Astrocyte of the spinal cord (primary cell): ENCODE data around the gene TACC2.
A peak's percentile ranks its signal among the peaks of the same experiment; 100 is the strongest.

Experiments used
- DNase-seq: peaks from one replicate; pipeline ENCODE4 v3.0.0; 2011; ENCODE audit warnings: low read depth, low spot score
- H3K4me3 ChIP-seq: 2 replicates; pipeline ENCODE4 v1.5.1; 2011; ENCODE audit warnings: low read depth, mild to moderate bottlenecking, low read length, moderate library complexity
- in situ Hi-C: cut with HindIII; loops from 2 replicates; pipeline ENCODE4 v1.10.0; 2017; ENCODE audit warnings: low sequenced_read_pairs
- TF ChIP-seq, protein P1 (sequence below): IDR thresholded peaks from 2 replicates; pipeline ENCODE4 v1.5.1; 2012; ENCODE audit warnings: low read depth, mild to moderate bottlenecking, low read length, inconsistent platforms

TACC2 gene

DNA sequence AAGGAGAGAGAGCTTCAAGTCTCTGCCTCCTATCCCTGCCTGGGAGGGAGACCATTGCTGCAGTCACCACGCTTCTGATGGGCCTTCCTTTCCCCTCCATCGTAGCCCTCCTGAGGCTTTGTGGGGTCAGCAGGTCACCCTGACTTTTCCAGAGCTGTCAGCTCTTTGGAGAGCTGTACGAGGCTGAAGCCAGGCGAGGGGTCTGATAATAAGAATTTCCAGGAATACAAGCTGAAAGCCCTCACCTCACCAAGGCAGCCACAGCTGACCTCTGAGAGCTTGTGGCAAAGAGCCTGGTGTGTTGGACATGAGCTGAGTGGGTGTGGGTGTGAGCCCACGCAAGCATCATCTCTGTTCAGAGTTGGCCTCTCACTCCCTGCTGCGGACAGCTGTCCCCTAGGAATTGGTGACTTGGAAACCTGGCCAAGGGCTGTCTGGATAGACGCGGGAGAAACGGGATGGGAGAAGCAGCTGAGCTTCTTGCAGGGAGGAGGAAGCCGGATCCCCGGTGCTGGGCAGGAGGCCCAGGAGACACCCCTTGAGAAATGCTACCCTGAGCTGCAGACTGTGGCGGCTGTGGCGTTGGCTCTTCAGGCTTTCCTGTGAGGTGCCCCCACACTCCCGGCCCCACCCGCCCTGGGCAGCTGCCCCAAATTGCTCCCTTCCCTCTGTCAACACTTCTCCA lies 160.1 kb downstream of the TACC2 start:
- in situ Hi-C loops, result no loop called here
- peak; percentile 44 for DNase-seq
- TF ChIP-seq, protein P1, sequence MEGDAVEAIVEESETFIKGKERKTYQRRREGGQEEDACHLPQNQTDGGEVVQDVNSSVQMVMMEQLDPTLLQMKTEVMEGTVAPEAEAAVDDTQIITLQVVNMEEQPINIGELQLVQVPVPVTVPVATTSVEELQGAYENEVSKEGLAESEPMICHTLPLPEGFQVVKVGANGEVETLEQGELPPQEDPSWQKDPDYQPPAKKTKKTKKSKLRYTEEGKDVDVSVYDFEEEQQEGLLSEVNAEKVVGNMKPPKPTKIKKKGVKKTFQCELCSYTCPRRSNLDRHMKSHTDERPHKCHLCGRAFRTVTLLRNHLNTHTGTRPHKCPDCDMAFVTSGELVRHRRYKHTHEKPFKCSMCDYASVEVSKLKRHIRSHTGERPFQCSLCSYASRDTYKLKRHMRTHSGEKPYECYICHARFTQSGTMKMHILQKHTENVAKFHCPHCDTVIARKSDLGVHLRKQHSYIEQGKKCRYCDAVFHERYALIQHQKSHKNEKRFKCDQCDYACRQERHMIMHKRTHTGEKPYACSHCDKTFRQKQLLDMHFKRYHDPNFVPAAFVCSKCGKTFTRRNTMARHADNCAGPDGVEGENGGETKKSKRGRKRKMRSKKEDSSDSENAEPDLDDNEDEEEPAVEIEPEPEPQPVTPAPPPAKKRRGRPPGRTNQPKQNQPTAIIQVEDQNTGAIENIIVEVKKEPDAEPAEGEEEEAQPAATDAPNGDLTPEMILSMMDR, result no peak
- no peak overlapping the region for H3K4me3 ChIP-seq

DNA sequence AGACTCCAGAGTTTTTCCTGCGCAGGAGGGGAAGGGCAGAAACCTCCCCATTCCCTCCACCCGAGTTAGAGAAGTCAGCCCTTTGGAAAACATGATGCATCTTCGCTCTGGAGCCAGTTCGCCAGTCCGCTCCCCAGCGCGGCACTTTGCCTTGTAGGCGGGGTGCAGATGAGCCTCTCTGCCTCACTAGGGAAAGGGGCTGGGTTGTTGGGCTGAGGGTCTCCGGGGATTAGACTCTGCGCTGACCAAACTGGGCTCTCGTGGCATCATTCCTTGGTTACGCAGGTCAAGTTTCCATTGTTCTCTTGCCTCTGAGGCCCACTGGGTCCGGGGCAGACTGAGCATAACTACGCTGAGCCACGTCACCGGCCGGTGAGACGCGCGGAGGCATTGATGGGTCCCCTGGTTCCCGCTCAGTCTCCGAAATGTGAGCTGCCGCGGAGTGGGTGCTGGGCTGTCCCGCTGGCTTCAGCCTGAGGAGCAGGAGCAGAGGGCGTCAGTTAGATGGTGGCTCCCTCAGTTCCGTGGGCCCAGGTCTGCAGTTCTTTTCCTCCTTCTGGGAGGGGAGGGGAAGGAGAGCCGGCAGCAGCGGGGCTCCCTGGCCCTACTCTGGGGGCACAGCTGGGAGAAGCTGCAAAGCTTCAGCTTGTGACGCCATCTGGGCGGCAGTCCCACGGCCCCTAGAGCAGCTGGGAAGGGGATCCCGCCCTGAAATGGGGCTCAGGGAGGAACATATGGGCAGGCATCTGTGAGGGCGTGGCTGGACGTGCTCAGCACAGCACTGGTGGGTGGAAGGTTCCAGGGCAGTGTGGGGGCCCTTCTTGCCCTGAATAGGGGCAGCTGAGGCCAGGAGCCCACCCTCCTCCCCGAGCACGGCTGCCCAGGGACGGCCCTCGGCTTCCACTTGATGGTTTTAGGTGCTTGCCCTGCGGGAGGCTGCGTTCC lies 160.9 kb downstream of the TACC2 start:
- TF ChIP-seq, protein P1, result no peak
- in situ Hi-C loops, result no loop called here
- no peak for DNase-seq
- no peak overlapping the region for H3K4me3 ChIP-seq

DNA sequence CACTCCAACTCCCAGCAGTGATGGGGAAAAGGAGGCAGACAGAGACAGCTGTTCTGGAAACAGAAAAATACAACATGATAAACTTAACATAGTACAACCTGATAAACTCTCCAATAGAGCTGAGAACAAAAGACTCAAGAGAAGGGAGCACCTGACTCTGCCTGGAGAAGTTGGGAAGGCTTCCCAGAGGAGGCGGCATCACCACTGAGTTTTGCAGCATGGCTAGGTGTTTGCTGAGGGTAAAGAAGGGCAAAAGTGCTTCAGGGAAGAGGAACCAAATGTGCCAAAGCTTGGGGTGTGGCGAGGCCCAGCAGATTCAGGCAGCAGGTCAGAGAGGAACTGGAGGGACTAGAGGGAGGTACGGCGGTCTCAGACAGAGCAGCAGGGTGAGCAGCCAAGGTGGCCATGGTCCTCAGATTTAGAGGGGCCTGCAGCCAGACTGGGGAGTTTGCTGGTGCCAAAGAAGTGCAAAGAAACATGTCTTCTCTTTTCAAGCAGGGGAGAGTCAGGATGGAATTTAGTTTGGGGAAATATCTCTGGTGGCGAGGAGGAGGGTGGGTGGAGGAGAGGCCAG lies 162.2 kb downstream of the TACC2 start:
- no peak for DNase-seq
- TF ChIP-seq, protein P1, result no peak
- in situ Hi-C loops, result no loop called here
- no peak overlapping the region for H3K4me3 ChIP-seq

DNA sequence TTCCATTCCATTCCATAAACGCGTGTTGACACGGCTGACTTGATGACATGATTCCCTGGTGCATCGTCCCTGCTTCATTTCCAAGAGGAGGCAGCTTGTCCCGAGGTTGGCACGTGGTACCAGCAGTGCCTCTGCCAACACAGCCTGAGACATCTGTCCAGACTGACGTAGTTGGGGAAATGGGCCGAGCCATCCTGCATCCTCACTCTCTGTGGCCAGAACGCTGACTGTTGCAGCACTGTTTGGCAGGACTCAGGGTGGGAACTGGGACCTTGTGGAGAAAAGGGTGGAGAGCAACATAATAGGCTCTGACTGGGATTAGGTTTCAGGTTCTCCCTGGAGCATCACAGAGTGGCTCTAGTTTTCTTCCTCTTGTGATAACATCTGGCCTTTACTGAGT lies 163.6 kb downstream of the TACC2 start:
- DNase-seq, result peak; percentile 74
- TF ChIP-seq, protein P1, result no peak
- in situ Hi-C loops, result no loop called here
- no peak overlapping the region for H3K4me3 ChIP-seq

DNA sequence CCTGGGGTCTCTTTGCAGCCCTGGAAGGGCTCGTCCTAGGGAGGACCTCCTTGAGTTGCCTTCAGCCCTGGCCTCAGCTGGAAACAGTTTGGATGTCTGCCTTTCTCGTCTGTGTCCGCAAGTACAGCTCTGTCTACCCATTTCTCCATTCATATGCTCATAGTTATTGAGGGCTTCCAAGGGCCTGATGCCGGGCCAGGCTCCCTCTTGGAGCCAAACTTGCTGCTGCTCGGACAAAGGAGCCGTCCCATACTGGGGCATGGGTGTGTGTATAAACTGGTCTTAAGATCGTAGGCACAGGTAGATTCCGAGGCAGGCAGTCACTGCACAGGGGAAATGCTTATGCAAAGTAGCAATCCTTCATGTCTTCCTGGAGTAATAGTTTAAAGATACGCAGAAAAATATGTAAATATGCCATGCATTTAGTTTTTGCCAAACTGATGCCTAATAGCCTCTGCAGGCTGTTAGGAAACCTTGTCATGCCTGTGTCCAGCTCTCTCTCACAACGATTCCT lies 165.1 kb downstream of the TACC2 start:
- TF ChIP-seq, protein P1, result no peak
- in situ Hi-C loops, result no loop called here
- DNase-seq, result no peak
- no peak overlapping the region for H3K4me3 ChIP-seq
